ENCODE measurements around the gene KCNK5.

The KCNK5 gene

DNA sequence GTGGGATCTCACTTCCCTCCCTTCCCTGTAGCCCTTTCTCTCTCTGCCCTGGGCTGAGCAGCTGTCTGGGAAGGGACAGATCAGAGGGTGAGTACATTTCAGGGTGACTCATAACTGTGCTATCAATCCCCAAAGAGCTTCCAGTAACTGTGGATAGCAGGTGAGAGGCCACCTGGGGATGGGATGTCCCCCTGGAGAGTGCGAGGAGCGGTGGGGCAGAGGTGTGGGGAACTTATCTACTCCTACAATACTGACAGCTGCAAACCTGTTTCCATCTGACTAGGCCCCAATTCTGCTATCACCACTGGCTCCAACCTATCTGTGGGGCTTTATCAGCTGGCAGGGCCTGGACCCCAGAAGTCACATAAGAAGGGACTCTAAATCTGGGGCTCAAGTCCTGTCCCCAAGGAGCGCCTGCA lies 32.6 kb downstream of the KCNK5 start:
- DNase-seq, result no peak

GRCh38 chr6:39195792-39196385 lies 33.4 kb downstream of the KCNK5 start:
- no peak for DNase-seq

DNA sequence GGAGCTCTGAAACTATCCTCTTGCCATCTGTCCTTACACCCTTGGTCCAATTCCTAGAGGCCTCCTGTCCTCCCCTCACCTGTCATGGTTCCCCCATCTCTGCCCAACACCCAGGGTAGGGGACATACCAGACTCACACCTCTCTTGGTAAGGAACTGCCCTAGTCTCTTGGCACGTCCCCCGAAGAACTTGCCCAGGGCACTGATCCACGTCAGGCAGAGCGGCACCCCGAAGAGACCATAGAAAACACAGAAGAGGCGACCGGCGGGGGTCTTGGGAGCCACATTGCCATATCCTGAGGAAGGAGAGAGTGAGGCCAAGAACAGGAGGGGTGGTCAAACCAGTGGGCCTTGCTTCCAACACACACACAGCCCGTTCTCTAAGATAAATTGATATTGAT lies 34.8 kb downstream of the KCNK5 start:
- no peak for DNase-seq

GRCh38 chr6:39193201-39193791 lies 36.0 kb downstream of the KCNK5 start:
- no peak for DNase-seq

DNA sequence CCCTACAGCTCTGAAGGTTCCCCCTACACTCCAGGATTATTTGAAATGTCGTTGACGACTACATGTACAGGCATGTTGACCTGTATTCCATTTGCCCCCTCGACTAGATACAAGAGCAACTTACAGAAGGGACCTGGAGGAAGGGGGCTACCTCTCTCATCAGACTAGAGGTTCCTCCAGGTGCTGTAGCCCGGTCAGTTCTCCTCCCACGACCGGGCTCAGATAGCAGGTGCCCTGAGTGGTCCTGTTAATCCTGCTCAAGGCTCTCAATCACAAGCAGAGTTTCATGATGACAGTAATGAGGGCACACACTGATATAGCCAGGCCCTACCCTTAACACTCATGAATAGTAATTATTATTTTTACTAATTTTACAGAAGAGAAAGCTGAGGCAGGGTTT lies 36.5 kb downstream of the KCNK5 start:
- DNase-seq, result no peak

DNA sequence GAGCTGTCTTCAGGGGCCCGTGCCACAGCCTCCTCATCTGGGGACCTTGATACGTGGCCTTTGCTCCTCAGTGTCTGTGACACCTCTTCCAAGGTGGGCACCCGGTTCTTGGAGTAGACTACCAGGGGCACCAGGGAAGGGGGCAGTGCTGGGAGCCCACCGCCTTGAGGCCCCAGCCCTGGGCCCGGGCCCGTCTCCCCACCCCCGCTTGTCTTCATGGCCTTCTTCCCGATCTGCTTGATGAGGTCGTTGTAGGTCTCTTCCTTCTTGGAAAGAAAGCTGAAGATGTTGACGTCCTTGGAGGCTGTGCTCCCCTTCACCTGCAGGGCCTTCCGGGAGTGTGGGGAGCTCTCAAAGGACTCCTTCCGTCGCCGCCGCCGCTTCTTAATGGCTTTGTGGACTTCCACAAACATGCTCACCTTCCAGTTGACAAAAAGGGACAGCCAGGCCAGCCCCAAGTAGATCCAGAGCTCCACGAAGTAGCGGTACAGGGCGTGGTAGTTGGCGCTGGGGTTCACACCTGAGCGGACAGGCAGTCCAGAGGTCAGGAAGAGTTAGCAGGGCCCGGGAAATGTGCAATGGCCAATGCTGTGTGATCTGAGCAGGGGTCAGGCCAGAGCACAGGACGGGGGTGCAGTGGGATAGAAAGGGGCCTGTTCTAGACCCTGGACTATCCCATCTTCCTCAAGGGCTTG lies 37.9 kb downstream of the KCNK5 start:
- DNase-seq, result no peak

DNA sequence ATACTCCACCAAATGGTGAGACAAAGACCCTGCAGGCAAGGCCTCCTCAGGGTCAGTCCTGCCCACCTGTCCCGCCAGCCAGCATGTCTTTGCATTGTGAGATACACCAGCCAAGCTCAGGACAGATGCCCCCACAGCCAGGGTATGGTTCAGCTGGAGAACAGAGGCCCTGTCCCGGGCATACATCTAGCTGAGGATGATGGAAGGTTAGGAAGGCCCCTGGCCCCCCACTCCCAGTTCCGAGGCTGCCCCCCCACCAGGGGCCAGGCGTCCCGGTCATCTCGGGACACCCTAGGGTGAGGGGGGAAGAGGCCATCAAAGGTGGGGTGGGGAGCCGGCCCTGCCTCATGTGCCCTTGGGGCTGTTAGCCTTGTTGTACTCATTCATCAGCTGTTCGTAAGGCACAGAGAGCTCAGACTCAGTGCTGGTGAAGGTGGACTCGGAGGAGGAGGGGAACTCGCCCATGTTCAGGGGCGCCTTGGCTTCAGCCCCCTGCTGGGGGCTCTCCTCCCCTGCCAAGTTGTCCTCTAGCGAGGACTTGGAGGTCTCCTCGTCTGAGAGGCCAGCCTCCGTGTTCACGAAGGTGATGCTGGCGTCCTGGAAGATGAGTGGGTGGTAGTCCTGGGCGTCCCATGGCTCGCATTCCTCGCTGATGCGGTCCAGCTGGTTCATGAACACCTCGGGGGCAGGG lies 38.6 kb downstream of the KCNK5 start:
- no peak for DNase-seq

DNA sequence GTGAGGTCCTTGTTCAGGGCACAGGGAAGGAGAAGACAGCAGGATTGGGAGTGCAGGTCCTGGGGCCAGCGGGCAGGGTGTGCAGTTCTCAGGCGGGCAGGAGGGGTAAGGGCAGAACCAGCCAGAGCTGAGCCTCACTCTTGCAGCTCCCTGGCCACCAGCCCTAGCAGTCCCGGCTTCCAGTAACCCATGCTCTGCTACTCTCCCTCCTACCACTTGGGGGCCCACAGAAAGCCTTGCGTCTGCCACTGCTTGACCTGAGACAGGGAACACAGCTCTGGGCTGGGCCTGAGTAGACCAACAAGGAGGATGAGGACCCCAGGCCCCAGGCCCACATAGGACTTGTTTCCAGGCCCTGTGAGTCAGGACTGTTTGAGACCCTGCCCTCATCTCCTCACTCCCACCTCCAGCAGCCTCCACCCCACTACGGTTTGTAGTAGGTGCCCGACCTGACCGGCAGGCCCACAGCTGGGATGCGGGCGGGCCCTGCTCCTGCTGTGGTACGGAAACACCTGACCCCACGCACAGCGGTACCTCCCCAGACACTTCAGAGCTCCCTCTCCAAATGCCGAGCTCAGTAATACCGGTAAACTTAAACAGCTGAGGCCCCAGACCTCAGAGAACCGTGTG lies 39.2 kb downstream of the KCNK5 start:
- DNase-seq, result peak; percentile 37

DNA sequence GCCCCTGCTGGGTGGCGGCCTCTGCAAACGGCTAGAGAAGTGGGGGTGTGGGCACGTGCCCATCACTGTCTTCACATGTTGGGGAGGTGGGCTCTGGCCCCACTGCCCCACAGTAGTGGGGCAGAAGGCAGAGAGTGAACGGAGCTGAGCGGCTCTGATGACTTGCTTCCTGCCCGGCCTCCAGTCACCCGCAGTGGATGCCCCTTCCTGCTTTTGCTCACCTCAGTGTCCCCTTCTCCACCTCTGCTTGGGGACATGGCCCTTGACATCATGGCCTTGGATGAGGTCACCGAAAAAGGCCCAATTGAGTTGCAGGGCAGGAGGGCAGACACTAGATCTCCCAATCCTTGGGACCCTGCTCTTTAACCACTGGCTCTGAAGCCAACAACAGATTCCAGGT lies 40.1 kb downstream of the KCNK5 start:
- no peak for DNase-seq

- no peak for DNase-seq
Observed at GRCh38 chr6:39188571-39188970, 40.7 kb downstream of the KCNK5 start.

- DNase-seq, result no peak
Observed at GRCh38 chr6:39188098-39188450, 41.2 kb downstream of the KCNK5 start.

- DNase-seq, result no peak
Observed at GRCh38 chr6:39184906-39185580, 44.2 kb downstream of the KCNK5 start.

GRCh38 chr6:39182604-39183003 lies 46.7 kb downstream of the KCNK5 start:
- no peak for DNase-seq

DNA sequence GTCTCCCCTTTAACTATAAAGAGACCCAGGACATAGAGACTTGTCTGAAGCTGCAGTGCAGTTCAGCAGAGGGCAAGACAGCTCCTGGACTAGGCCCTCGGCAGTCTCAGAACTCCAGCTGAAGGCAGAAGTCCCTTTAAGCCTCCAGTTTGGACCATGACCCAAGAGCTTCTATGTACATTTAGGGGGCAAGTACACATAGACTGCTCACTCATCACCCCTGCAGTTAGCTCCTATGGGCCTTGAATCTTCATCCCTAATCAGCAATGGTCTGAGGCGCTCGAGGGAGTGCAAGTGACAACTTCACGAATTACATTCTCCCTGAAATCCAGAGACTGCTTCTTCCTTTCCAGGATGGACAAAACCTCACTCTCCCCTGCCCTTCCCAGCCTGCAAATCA lies 47.4 kb downstream of the KCNK5 start:
- no peak for DNase-seq

DNA sequence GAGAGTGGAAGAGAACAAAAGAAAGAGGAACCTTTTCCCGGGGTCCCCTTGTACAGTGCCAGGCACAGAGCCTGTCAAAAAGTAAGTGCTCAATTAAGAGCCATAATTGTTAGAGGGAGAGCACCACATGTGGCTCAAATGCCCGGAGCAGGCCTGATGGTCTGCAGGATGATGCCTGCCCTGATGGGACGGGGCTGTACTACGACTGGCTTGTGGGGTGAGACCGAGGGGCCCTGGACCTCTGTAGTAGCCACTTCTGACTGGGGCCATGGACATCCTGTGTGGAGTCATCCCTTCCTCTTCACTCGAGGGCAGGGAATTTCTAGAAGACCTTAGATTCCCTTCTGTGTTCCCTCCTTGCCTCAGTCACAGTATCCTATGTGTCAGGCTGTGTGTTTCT lies 47.9 kb downstream of the KCNK5 start:
- no peak for DNase-seq

DNA sequence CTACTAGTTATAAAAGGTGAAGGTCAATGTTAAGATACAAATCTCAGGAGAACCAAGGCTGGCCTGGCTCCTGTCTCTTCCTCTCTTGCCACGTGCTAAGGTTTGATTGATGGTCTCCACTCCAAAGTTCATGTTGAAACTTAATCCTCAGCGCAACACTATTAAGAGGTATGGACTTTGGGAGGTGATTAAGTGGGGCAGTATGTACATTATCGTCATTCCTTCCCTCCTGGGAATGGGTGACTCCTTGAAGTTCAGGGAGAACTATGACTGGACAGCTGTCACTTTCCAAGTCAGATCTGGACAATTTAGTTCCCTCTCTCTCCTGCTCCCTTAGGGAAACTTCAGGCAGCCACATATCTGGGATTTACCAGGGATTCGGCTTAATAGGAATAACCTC lies 50.5 kb downstream of the KCNK5 start:
- no peak for DNase-seq

GRCh38 chr6:39178235-39178634 lies 51.0 kb downstream of the KCNK5 start:
- DNase-seq, result no peak

- no peak for DNase-seq
Observed at GRCh38 chr6:39177130-39177529, 52.1 kb downstream of the KCNK5 start.

GRCh38 chr6:39173270-39173669 lies 56.0 kb downstream of the KCNK5 start:
- no peak for DNase-seq

DNA sequence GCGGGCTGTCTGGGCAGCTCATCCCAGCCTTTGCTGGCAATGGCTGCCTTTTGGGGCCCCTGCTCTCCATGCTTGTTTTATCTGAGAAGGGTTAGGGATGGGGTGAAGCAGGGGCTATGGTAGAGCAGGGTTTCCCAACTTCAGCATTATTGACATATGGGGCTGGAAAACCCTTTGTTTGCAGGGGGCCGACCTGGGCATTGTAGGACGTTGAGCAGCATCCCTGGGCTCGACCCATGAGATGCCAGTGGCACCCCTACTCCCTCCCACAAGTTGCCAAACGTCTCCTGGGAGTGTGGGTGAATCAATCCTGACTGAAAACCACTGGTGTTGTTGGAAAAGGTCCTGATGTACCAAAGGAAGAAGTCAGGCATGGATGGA lies 56.9 kb downstream of the KCNK5 start:
- no peak for DNase-seq

GRCh38 chr6:39171489-39172376 lies 57.5 kb downstream of the KCNK5 start:
- no peak for DNase-seq

DNA sequence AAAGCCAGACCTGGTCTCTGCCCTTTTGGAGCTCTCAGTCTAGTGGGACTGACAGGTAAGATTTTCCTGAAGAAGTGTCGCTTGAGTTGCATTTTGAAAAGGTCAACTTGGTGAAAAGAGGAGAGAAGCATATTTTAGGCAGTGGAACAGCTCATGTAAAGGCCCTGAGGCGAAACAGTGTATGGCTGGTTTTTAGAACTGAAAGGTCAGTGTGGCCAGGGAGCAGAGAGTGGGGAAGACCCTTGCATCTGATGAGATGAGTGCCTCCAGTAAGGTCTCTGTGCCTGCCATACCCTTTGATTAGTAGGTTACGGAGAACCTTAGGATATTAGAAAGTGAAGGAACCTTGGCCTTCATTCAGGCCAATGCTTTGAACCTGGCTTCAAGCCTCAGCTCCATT lies 58.4 kb downstream of the KCNK5 start:
- DNase-seq, result no peak
